ENCODE measurements around the gene UGT1A3. TPM values are rescaled to one million over a fixed set of nuclear protein-coding genes. Genes with fewer than 3 reads are reported as not detected.
A peak's percentile ranks its signal among the peaks of the same experiment; 100 is the strongest.

The UGT1A3 gene
- total RNA-seq, 2 experiments from 2014 or later, result not detected

DNA sequence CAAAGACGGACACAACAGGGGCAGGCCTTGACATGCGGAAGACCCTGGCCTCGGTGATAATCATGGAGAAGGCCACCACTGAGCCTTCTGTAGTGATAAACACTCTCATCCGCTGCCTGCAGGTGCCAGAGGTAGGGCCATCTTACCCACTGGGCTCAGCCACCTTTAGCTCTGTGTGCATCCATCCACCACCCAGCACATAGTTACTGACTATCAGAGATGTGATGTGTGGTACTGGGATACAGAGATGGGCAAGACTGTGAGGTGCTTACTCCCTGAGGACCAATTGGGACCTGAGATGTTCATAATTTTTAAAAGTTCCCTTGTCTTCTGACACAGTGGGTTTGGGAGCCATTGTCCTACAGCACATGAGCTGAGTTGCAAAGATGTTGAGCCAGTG is 50.9 kb downstream of the UGT1A3 start:
- POLR2A ChIA-PET, result no interaction called here
- H3K4me3 Mint-ChIP-seq, result no peak overlapping the region
- peaks cover 9% of the 10 kb centered on the region for H3K27me3 Mint-ChIP-seq
- H3K4me1 Mint-ChIP-seq, result no peaks in the 10 kb centered on the region
- peaks cover 9% of the 10 kb centered on the region for H3K9me3 Mint-ChIP-seq
- CTCF ChIA-PET, result no interaction called here
- peaks cover 2% of the 10 kb centered on the region for H3K36me3 Mint-ChIP-seq (ENCODE audit: low read depth)
- H3K27ac Mint-ChIP-seq, result no peak overlapping the region
- DNase-seq, result no peak

DNA sequence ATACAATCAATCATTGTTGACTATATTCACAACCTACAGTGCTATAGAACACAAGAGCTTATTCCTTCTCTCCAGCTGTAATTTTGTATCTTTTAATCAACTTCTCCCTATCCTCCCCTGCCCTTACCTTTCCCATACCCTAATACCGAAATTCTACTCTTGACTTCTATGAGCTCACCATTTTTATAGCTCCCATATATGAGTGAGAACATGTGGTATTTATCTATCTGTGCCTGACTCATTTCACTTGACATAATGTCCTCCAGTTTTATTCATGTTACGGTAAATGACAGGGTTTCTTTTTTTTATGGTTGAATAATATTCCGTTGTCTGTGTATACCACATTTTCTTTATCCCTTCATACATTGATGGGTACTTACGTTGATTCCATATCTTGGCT is 51.9 kb downstream of the UGT1A3 start:
- Mint-ChIP-seq H3K36me3 (ENCODE audit: low read depth) (peaks cover 2% of the 10 kb centered on the region), H3K27ac (no peak overlapping the region), H3K9me3 (peaks cover 8% of the 10 kb centered on the region), H3K4me3 (no peak overlapping the region), H3K27me3 (peaks cover 9% of the 10 kb centered on the region), H3K4me1 (no peaks in the 10 kb centered on the region)
- ChIA-PET CTCF (no interaction called here), POLR2A (no interaction called here)
- no peak for DNase-seq

DNA sequence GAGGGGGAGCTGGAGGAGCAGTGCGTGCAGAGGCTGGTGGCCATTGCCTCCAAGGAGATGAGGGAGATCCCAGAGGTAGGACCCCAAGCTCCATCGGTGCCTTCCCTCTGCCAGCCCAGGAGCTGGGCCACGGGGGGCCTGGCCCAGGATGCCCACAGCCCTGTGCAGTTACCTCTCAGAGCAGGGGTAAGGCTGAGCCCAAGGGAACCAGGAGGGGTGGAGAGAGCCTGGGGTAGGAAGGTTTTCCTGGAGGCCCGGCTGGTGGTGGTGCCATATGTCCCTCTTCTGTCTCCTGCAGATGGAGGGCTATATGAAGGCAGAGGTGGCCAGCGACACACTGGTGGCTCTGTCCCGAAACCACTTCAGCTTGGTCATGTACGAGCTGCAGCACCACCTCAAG is 60.7 kb downstream of the UGT1A3 start:
- Mint-ChIP-seq H3K4me1 (no peaks in the 10 kb centered on the region), H3K4me3 (no peak overlapping the region), H3K36me3 (ENCODE audit: low read depth) (no peaks in the 10 kb centered on the region), H3K27me3 (peaks cover 3% of the 10 kb centered on the region), H3K9me3 (no peaks in the 10 kb centered on the region), H3K27ac (no peak overlapping the region)
- no peak for DNase-seq
- CTCF ChIA-PET, result no interaction called here
- POLR2A ChIA-PET, result no interaction called here

DNA sequence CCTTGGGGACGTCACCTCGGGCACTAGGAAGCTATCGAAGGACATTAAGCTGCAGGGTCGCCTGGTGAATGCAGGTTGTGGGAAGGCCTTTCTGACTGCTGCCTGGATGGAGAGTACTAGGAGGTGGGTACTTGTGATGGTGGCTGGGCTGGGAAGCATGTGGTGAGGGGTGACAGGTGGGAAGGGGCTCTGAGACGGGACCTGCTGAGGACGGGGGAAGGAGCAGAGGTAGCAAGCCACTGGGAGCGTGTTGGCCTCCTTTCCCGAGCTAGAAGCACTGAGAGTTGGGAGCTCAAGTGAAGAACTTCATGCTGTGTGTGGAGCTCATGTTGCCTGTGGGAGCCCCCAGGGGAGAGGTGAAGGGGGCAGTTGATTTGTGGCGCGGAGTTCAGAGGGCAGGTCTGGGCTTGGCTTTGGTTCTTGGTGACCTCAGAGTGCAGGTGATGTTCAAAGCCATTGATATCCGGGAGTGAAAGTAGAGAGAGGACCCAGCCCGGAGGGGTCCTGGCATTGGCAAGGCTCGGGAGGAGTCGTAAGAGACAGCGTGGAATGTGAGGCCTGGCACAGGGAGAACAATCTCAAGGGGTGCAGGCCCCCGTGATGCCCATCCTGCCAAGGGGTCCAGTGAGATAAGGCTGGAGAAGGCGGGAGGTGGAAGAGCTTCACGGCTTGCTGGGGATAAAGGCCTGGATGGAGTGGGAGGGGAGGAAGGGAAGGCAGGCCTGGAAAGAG is 62.5 kb downstream of the UGT1A3 start:
- H3K27me3 Mint-ChIP-seq, result no peaks in the 10 kb centered on the region
- DNase-seq, result no peak
- no peaks in the 10 kb centered on the region for H3K36me3 Mint-ChIP-seq (ENCODE audit: low read depth)
- no peak overlapping the region for H3K27ac Mint-ChIP-seq
- POLR2A ChIA-PET, result no interaction called here
- H3K4me3 Mint-ChIP-seq, result no peak overlapping the region
- CTCF ChIA-PET, result no interaction called here
- no peaks in the 10 kb centered on the region for H3K9me3 Mint-ChIP-seq
- no peaks in the 10 kb centered on the region for H3K4me1 Mint-ChIP-seq

DNA sequence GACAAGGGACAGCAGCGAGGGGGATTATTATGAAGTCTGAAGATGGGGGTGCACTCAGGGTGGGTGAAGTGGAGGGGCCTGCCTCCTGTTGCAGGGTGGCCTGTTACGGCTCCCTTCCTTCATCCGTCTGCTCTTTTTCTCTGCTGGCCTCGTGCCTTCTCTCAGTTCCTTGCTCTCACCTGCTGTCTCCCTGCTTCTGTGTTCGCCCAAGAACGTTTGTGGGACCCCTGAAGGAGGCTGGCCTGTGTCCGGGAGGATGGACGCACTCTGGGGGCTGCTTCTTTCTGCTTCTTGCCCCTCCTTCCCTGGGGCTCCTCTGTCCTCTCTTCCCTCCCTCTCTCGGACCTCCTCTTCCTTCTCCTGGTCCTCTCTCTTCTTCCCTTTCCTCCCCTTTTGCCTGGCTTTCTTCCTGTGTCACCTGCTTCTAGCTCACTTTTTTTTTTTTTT is 63.1 kb downstream of the UGT1A3 start:
- ChIA-PET CTCF (no interaction called here), POLR2A (no interaction called here)

DNA sequence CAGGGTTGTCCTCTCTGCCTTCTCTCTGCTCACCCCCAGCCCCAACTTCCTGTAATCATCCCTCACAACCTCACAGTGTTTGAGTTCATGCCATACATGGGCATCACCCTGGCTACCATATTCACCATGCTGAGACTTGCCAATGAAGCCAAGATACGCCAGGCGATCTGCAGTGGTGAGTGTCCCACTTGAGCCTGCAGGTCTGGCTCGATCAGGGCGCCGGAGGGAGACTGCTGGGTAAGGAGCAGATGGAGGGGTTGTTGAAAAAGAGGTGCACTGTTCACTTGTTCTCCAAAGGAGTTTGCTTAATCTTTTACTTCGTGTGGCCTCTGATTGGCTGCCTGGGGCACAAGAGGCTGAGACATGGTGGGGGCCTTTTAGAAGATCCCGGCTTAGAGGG is 63.9 kb downstream of the UGT1A3 start:
- no peaks in the 10 kb centered on the region for H3K36me3 Mint-ChIP-seq (ENCODE audit: low read depth)
- no peaks in the 10 kb centered on the region for H3K27me3 Mint-ChIP-seq
- H3K4me3 Mint-ChIP-seq, result no peak overlapping the region

More for the DNA sequence above, 63.1 kb downstream of the UGT1A3 start:
- Mint-ChIP-seq H3K4me1 (no peaks in the 10 kb centered on the region), H3K36me3 (ENCODE audit: low read depth) (no peaks in the 10 kb centered on the region), H3K27me3 (no peaks in the 10 kb centered on the region), H3K9me3 (no peaks in the 10 kb centered on the region), H3K4me3 (no peak overlapping the region), H3K27ac (no peak overlapping the region)
- no peak for DNase-seq

DNA sequence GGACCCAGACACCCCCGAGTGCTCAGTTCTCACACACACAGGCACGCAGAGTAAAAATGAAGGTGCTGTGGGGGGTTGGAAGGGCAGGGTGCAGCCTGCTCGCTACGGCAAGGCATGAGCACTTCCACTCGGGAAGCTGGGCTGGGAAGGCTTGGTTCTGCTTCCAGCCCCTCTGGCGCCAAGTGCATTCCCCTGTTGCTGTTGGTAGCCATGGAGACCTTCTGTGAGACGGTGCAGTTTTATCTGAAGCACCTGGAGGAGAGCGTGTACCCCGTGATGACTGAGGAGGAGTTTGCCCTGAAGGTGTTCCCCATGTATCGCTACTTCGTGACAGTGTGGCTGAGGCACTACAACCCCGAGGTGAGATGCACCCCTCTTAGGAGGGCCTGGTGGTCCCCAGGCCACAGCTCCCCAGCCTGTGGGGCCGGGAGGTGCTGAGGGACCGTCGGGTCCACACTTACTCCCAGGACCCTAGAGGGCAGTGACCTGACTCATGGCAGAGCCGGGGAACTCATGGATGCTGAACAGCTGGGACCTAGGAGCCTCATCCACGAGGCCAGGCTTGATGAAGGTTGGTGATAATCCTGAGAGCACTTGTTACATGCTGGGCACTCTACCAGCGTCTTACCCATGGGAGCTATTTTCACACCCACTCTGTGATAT is 64.8 kb downstream of the UGT1A3 start:
- H3K27ac Mint-ChIP-seq, result no peak overlapping the region
- no peaks in the 10 kb centered on the region for H3K9me3 Mint-ChIP-seq
- no peak overlapping the region for H3K4me3 Mint-ChIP-seq
- H3K27me3 Mint-ChIP-seq, result no peaks in the 10 kb centered on the region
- H3K36me3 Mint-ChIP-seq (ENCODE audit: low read depth), result no peaks in the 10 kb centered on the region
- DNase-seq, result peak; percentile 14
- POLR2A ChIA-PET, result no interaction called here
- CTCF ChIA-PET, result no interaction called here
- no peaks in the 10 kb centered on the region for H3K4me1 Mint-ChIP-seq

More for the DNA sequence above, 63.9 kb downstream of the UGT1A3 start:
- no peak for DNase-seq
- ChIA-PET POLR2A (no interaction called here), CTCF (no interaction called here)
- H3K9me3 Mint-ChIP-seq, result no peaks in the 10 kb centered on the region
- H3K4me1 Mint-ChIP-seq, result no peaks in the 10 kb centered on the region
- no peak overlapping the region for H3K27ac Mint-ChIP-seq

DNA sequence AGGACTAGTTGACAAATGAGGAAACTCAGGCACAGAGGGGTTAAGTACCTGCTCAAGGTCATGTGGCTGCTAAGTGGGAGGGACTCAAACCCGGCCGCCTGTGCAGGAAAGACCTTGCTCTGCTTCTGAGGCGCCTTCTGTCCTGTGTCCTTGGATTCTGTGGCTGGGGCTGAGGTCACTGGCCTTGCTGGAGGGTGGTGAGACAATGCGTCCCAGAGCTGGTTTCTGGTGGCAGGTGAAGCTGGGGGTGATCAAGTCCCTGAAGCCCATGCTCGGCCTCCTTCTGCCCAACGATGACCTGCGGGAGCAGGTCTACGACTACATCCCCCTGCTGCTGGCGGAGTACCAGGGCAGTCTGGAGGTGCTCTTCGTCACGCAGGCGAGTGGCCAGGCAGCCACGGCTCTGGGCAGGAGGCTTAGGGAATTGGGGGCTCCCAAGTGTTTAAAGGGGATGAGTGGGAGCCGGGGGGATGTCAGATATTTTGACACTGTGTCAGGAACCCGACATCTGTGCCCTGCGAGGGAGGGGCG is 65.4 kb downstream of the UGT1A3 start:
- ChIA-PET CTCF (no interaction called here), POLR2A (no interaction called here)
- Mint-ChIP-seq H3K4me3 (no peak overlapping the region), H3K27me3 (no peaks in the 10 kb centered on the region), H3K4me1 (no peaks in the 10 kb centered on the region), H3K9me3 (no peaks in the 10 kb centered on the region), H3K36me3 (ENCODE audit: low read depth) (no peaks in the 10 kb centered on the region), H3K27ac (no peak overlapping the region)
- DNase-seq, result no peak

DNA sequence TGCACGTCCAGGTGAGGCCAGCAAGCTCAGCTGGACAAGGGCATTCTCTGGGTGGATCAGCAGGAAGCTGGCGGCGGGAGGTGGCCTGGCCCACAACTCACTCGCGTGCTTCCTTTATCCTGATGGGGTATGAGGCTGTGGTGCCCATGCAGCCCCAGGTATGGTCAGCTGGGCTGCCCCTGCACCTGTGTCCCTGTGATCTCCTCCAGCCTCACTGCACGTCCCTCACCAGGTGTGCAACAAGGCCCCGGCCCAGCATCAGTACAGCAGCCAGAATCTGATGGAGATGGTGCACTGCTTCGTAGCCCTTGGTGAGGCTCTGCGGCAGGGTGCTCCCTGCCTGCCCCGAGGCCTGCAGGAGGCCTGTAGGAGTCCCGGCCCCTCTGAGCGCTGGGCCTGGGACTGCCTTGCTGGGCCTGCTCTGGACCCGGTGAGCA is 66.9 kb downstream of the UGT1A3 start:
- H3K27ac Mint-ChIP-seq, result no peak overlapping the region
- no peaks in the 10 kb centered on the region for H3K4me1 Mint-ChIP-seq
- H3K4me3 Mint-ChIP-seq, result no peak overlapping the region
- H3K9me3 Mint-ChIP-seq, result no peaks in the 10 kb centered on the region
- H3K36me3 Mint-ChIP-seq (ENCODE audit: low read depth), result no peaks in the 10 kb centered on the region
- ChIA-PET POLR2A (no interaction called here), CTCF (no interaction called here)
- H3K27me3 Mint-ChIP-seq, result no peaks in the 10 kb centered on the region
- DNase-seq, result peak; percentile 8

DNA sequence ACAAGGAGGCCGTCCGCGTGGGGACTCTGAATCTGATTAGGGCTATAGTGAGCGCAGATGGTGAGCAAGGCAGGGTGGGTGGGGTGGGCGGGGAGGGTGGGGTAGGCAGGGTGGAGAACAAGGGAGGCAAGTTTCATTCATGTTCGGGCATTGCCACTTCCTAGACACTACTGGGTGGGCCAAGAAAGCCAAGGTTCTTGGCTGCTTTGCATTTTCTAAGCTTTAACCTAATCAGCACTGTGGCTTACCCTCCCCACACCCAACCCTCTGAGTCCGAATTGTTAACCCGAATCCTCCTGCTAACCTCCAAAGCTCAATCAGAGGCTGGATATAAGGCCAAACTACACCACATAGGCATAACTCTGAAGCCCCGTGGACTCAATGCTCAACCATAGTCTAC is 67.4 kb downstream of the UGT1A3 start:
- no peak for DNase-seq
- H3K27ac Mint-ChIP-seq, result no peak overlapping the region
- H3K4me1 Mint-ChIP-seq, result peaks cover 2% of the 10 kb centered on the region
- ChIA-PET CTCF (no interaction called here), POLR2A (no interaction called here)
- H3K4me3 Mint-ChIP-seq, result no peak overlapping the region
- H3K27me3 Mint-ChIP-seq, result no peaks in the 10 kb centered on the region
- H3K36me3 Mint-ChIP-seq (ENCODE audit: low read depth), result no peaks in the 10 kb centered on the region
- no peaks in the 10 kb centered on the region for H3K9me3 Mint-ChIP-seq

DNA sequence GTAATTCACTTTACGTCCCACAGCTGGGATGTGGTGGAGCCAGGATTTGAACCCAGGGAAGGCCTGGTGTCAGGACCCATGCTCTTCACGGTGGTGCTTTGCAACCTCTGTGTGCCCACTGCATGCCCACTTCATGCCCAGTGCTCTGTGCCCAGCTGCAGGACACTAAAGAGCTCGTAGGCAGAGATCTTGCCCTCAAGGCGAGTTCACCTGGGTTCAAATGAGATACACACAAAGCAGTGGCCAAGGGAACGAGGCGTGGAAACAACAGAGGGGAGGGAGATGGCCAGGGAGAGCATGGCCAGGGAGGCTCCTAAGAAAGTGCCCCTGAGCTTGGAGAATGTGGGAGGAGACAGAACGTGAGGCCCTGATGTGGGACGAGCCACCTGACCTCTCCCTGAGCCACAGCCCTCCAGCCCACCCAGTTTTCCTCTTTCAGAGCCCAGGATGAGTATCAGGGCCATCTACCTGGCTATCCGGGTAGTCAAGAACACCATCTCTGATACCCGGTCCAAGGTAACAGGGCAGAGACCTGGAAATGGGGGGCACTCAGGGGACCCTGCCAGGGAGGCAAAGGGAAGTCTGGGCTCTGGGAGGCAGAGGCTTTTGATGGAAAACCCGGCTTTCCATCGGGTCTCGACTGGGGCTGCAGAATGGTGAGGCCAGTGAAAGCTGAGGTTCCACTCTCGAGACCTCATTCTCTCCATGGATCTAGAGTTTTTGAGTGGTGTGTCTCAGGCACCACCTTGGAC is 69.7 kb downstream of the UGT1A3 start:
- DNase-seq, result peak; percentile 7
- ChIA-PET CTCF (no interaction called here), POLR2A (no interaction called here)
- Mint-ChIP-seq H3K9me3 (no peaks in the 10 kb centered on the region), H3K4me1 (peaks cover 4% of the 10 kb centered on the region), H3K27me3 (no peaks in the 10 kb centered on the region), H3K27ac (no peak overlapping the region), H3K36me3 (ENCODE audit: low read depth) (no peaks in the 10 kb centered on the region), H3K4me3 (no peak overlapping the region)

DNA sequence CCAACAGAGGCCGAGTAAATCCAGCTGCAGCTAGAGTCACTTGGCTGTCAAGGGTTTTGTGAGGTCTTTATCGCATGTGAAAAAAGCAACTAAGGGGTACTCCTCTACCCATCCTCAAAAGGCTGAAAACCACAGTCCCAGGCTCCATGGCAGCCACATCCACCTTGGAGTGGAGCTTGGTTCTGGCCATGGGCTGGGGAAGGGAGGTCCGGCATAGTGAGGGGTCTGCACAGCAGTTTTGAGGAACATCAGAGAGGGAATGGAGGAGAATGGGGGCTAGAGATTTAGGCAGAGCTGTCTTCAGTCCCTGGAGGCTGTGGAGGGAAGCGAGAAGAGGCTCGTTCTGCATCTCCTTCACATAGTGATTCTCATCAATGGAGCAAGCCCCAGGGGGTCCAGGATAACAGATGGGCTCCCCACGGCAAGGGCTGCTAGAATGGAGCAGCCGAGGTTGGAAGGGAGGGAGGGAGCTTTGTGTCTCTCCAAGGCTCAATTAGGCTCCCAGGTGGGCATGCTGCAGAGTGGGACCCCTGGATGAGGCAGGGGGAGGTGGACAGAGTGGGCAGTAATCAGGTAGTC is 70.3 kb downstream of the UGT1A3 start:
- ChIA-PET POLR2A (no interaction called here), CTCF (no interaction called here)
- Mint-ChIP-seq H3K9me3 (no peaks in the 10 kb centered on the region), H3K4me1 (peaks cover 4% of the 10 kb centered on the region), H3K27ac (no peak overlapping the region), H3K36me3 (ENCODE audit: low read depth) (no peaks in the 10 kb centered on the region), H3K27me3 (no peaks in the 10 kb centered on the region), H3K4me3 (no peak overlapping the region)
- peak; percentile 7 for DNase-seq

DNA sequence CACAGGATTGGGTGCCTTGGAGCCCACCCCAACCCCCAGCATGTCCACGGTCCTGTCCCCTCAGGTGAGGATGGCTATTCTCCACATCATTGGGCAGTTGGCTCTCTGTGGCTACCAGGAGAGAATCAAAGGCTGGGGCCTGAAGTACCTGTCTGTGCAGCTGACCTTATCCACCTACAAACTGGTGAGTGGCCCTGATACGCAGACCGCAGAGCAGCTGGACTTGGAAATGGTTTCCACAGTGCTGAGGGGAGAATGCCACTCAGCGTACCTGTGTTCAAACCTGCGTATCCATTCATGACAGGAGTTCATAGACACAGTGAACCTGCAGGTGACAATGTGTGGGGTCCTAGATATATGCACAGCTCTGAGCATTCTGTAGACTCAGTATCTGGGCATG is 70.9 kb downstream of the UGT1A3 start:
- CTCF ChIA-PET, result no interaction called here
- no peak overlapping the region for H3K4me3 Mint-ChIP-seq

More for the DNA sequence above, 70.9 kb downstream of the UGT1A3 start:
- Mint-ChIP-seq H3K27me3 (no peaks in the 10 kb centered on the region), H3K27ac (no peak overlapping the region), H3K9me3 (no peaks in the 10 kb centered on the region), H3K36me3 (ENCODE audit: low read depth) (no peaks in the 10 kb centered on the region), H3K4me1 (peaks cover 4% of the 10 kb centered on the region)
- peak; percentile 9 for DNase-seq
- POLR2A ChIA-PET, result no interaction called here
